HK-2 (cell line): Measurements from ENCODE around the gene CENPX.

Experiments
- DNase-seq: peaks from one replicate; pipeline ENCODE4 v3.0.0-alpha.2; 2018; ENCODE audit not compliant: unreplicated experiment

Gene CENPX

GRCh38 chr17:82022310-82022980, at the start of gene CENPX:
CENPX (minus strand) TSS chr17:82022878; CDS start chr17:82022861, 17 bp downstream.
- DNase-seq, result no peak

GRCh38 chr17:82070611-82071010, 47.9 kb upstream of the CENPX start:
- no peak for DNase-seq

GRCh38 chr17:82065638-82066303, 43.1 kb upstream of the CENPX start, which contains the start of gene DUS1L:
DUS1L (minus strand) TSS chr17:82065804; CDS start chr17:82065059, 745 bp downstream.
- peak; percentile 51 for DNase-seq

- DNase-seq, result no peak
Measured at GRCh38 chr17:82065193-82065637, 42.5 kb upstream of the CENPX start.

- DNase-seq, result peak; percentile 49
Measured at GRCh38 chr17:82064433-82065192, 41.9 kb upstream of the CENPX start.

GRCh38 chr17:82063424-82064415, 41.0 kb upstream of the CENPX start:
- no peak for DNase-seq

GRCh38 chr17:82062984-82063368, 40.3 kb upstream of the CENPX start:
- no peak for DNase-seq

GRCh38 chr17:82062076-82062983, 39.7 kb upstream of the CENPX start:
- DNase-seq, result no peak

- no peak for DNase-seq
Measured at GRCh38 chr17:82061047-82061925, 38.6 kb upstream of the CENPX start.

- no peak for DNase-seq
Measured at GRCh38 chr17:82060614-82061013, 37.9 kb upstream of the CENPX start.

- no peak for DNase-seq
Measured at GRCh38 chr17:82060001-82060380, 37.3 kb upstream of the CENPX start.

GRCh38 chr17:82059272-82060000, 36.8 kb upstream of the CENPX start:
- DNase-seq, result no peak

- no peak for DNase-seq
Measured at GRCh38 chr17:82058855-82059249, 36.2 kb upstream of the CENPX start.

GRCh38 chr17:82058230-82058854, 35.7 kb upstream of the CENPX start:
- DNase-seq, result no peak

- no peak for DNase-seq
Measured at GRCh38 chr17:82056729-82057621, 34.3 kb upstream of the CENPX start.

GRCh38 chr17:82055965-82056728, 33.5 kb upstream of the CENPX start:
- DNase-seq, result no peak
